MCF 10A (cell line): ENCODE measurements around the gene ACSM6. TPM values are rescaled to one million over a fixed set of nuclear protein-coding genes. Genes with fewer than 3 reads are reported as not detected.
A peak's percentile ranks its signal among the peaks of the same experiment; 100 is the strongest.

Experiments
- BruUV-seq: library from RNA; stranded (reverse); fragments of 400-500 nt; replicated peaks from 2 replicates; lab custom pipeline; 2021; lab: Mats Ljungman, UMichigan
- CTCF ChIA-PET: fragments of 300-600 bp; sonication (Branson Sonifier 250); formaldehyde crosslinking; extraction: SDS; loops from one replicate; lab custom pipeline; 2021; ENCODE audit warnings: antibody characterized with exemption, inconsistent platforms; lab: Yijun Ruan, JAX
- POLR2A ChIA-PET: fragments of 300-600, 350-650 bp; sonication (Branson Sonifier 250); formaldehyde crosslinking; extraction: SDS; loops from one replicate; lab custom pipeline; 2020; ENCODE audit warnings: antibody characterized with exemption, inconsistent platforms; lab: Yijun Ruan, JAX
- DNase-seq: peaks from one replicate; pipeline ENCODE4 v3.0.0-alpha.2; 2018; ENCODE audit not compliant: unreplicated experiment
- H3K27ac Mint-ChIP-seq: one replicate; pipeline ENCODE4 v1.8.0; 2022; ENCODE audit warnings: mild to moderate bottlenecking, low read depth, mixed read lengths; ENCODE audit not compliant: unreplicated experiment
- H3K27me3 Mint-ChIP-seq: one replicate; pipeline ENCODE4 v1.8.0; 2022; ENCODE audit warnings: mixed read lengths; ENCODE audit not compliant: insufficient read depth, unreplicated experiment
- H3K36me3 Mint-ChIP-seq: one replicate; pipeline ENCODE4 v1.8.0; 2022; ENCODE audit warnings: mild to moderate bottlenecking, moderate library complexity, mixed read lengths; ENCODE audit not compliant: insufficient read depth, unreplicated experiment
- H3K4me1 Mint-ChIP-seq: one replicate; pipeline ENCODE4 v1.8.0; 2022; ENCODE audit warnings: mixed read lengths; ENCODE audit not compliant: insufficient read depth, unreplicated experiment
- H3K4me3 Mint-ChIP-seq: one replicate; pipeline ENCODE4 v1.8.0; 2022; ENCODE audit warnings: mild to moderate bottlenecking, moderate library complexity, mixed read lengths; ENCODE audit not compliant: unreplicated experiment
- H3K9me3 Mint-ChIP-seq: one replicate; pipeline ENCODE4 v1.8.0; 2022; ENCODE audit warnings: mixed read lengths; ENCODE audit not compliant: unreplicated experiment
- CTCF ChIP-seq: fragments of 200-600 bp; IDR thresholded peaks from one replicate; pipeline ENCODE4 v1.8.0; 2022; ENCODE audit warnings: antibody characterized with exemption, mild to moderate bottlenecking; ENCODE audit not compliant: unreplicated experiment
- intact Hi-C: fragments of 100-400 bp; cut with micrococcal nuclease; formaldehyde crosslinking; loops from 2 replicates; pipeline ENCODE4 v1.14.1; 2022
- total RNA-seq: library from RNA; stranded (reverse); gene quantifications from 2 replicates; pipeline ENCODE4 v1.2.3, GENCODE V29; 2022

ACSM6 gene
- total RNA-seq, 1 experiment from 2014 or later, result not detected

GRCh38 chr10:95211606-95212279, 17.7 kb downstream of the ACSM6 start:
- intact Hi-C loops, result no loop called here
- DNase-seq, result peak; percentile 11
- Mint-ChIP-seq H3K27me3 (no peaks in the 10 kb centered on the region), H3K4me1 (peaks cover 19% of the 10 kb centered on the region), H3K27ac (no peak overlapping the region), H3K36me3 (peaks cover 5% of the 10 kb centered on the region), H3K9me3 (no peaks in the 10 kb centered on the region), H3K4me3 (no peak overlapping the region)
- ChIA-PET POLR2A (no interaction called here), CTCF (interaction anchor here (0.6 to 3.4 kb wide), 9 partner anchors 10 to 369 kb away, joined by 3 to 46 read pairs (median 4); no protein-coding TSS in a partner anchor)
- no peak for TF ChIP-seq CTCF
- BruUV-seq, result no TSS peak

- no peak for DNase-seq
- Mint-ChIP-seq H3K27ac (no peak overlapping the region), H3K27me3 (no peaks in the 10 kb centered on the region), H3K4me3 (no peak overlapping the region), H3K9me3 (no peaks in the 10 kb centered on the region), H3K4me1 (peaks cover 21% of the 10 kb centered on the region), H3K36me3 (peaks cover 5% of the 10 kb centered on the region)
- CTCF ChIA-PET, result interaction anchor here (0.9 to 2.8 kb wide), 4 partner anchors 12 to 159 kb away, joined by 3 to 13 read pairs (median 5); no protein-coding TSS in a partner anchor
- POLR2A ChIA-PET, result no interaction called here
- no TSS peak for BruUV-seq
- TF ChIP-seq CTCF, result no peak
- intact Hi-C loops, result no loop called here
Measured at GRCh38 chr10:95214369-95214768, 20.3 kb downstream of the ACSM6 start.

DNA sequence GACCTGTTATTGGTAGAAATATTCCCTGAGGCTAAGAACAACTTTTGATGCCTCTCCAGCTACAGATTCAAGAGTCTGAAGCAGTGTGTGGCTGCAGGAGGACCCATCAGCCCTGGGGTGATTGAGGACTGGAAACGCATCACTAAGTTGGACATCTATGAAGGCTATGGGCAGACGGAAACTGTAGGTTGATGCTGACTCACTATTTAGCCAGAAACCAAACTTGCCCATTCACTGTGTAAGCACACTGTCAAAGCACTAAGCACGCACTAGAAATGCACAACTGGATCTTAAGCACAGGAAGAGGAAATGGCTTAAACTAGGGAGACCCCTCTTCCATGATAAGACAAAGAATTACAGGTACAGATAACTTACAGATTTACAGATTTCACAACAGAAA, 20.8 kb downstream of the ACSM6 start:
- intact Hi-C loops, result no loop called here
- Mint-ChIP-seq H3K9me3 (no peaks in the 10 kb centered on the region), H3K27ac (no peak overlapping the region), H3K4me3 (no peak overlapping the region), H3K27me3 (no peaks in the 10 kb centered on the region), H3K36me3 (peaks cover 5% of the 10 kb centered on the region), H3K4me1 (peaks cover 21% of the 10 kb centered on the region)
- CTCF ChIA-PET, result interaction anchor here (0.9 to 2.8 kb wide), 4 partner anchors 13 to 147 kb away, joined by 4 to 13 read pairs (median 6); no protein-coding TSS in a partner anchor
- peak; percentile 43 for DNase-seq
- no peak for TF ChIP-seq CTCF
- no TSS peak for BruUV-seq
- POLR2A ChIA-PET, result no interaction called here

- intact Hi-C loops, result no loop called here
- DNase-seq, result peak; percentile 16
- TF ChIP-seq CTCF, result no peak
- H3K27me3 Mint-ChIP-seq, result no peaks in the 10 kb centered on the region
- H3K4me1 Mint-ChIP-seq, result peaks cover 21% of the 10 kb centered on the region
- ChIA-PET CTCF (interaction anchor here (0.7 to 1.1 kb wide), 2 partner anchors 29 to 147 kb away, joined by 3 read pairs; no protein-coding TSS in a partner anchor), POLR2A (no interaction called here)
- H3K36me3 Mint-ChIP-seq, result no peaks in the 10 kb centered on the region
- H3K4me3 Mint-ChIP-seq, result no peak overlapping the region
- H3K27ac Mint-ChIP-seq, result no peak overlapping the region
- BruUV-seq, result no TSS peak
- H3K9me3 Mint-ChIP-seq, result no peaks in the 10 kb centered on the region
Measured at GRCh38 chr10:95217476-95217875, 23.4 kb downstream of the ACSM6 start.
